IPS-18a (cell line): ENCODE measurements around the gene DYSF.
"Not testable (repeated sequence)": the region's sequence is repeated elsewhere in the genome, so short reads cannot be mapped to it uniquely, and the experiment has no call there.

ENCODE experiments used
- H3K27ac ChIP-seq: one replicate; pipeline ENCODE4 v1.5.1; 2013; ENCODE audit warnings: low read length
- H3K27me3 ChIP-seq: one replicate; pipeline ENCODE4 v1.6.1; 2013; ENCODE audit warnings: mild to moderate bottlenecking, low read length; ENCODE audit not compliant: control insufficient read depth, insufficient read depth
- H3K36me3 ChIP-seq: one replicate; pipeline ENCODE4 v1.6.1; 2013; ENCODE audit warnings: low read depth, low read length; ENCODE audit not compliant: control insufficient read depth
- H3K4me1 ChIP-seq: one replicate; pipeline ENCODE4 v1.6.1; 2013; ENCODE audit warnings: low read depth, low read length; ENCODE audit not compliant: control insufficient read depth
- H3K4me3 ChIP-seq: one replicate; pipeline ENCODE4 v1.5.1; 2013; ENCODE audit warnings: low read length
- H3K9ac ChIP-seq: one replicate; pipeline ENCODE4 v1.6.1; 2013; ENCODE audit warnings: mild to moderate bottlenecking, low read length, moderate library complexity
- H3K9me3 ChIP-seq: one replicate; pipeline ENCODE4 v1.6.1; 2013; ENCODE audit warnings: low read depth, low read length; ENCODE audit not compliant: control insufficient read depth

Gene DYSF

DNA sequence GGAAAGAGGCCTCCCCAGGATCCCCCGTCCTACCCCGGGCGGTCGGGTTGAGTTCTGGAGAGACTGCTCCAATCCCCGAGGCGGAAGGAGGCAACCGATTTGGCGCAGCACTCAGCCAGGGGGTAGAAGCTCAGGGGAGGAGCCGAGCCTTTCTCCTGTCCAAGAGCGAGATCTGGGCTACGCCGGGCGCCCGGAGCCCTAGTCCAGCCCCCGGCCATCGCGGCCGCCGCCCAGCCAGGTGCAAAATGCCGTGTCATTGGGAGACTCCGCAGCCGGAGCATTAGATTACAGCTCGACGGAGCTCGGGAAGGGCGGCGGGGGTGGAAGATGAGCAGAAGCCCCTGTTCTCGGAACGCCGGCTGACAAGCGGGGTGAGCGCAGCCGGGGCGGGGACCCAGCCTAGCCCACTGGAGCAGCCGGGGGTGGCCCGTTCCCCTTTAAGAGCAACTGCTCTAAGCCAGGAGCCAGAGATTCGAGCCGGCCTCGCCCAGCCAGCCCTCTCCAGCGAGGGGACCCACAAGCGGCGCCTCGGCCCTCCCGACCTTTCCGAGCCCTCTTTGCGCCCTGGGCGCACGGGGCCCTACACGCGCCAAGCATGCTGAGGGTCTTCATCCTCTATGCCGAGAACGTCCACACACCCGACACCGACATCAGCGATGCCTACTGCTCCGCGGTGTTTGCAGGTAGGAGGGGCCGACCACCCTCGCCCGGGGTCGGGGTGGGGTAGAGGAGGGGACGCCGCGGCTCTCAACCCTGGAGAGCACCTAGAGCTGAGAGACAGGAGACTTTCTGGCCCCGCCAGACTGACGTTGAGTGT lies at the start of gene DYSF:
DYSF (plus strand) TSS at position 158 of the 817 bp plus-strand sequence.
- peaks cover 42% of the 10 kb centered on the region for H3K27me3 ChIP-seq
- peak within 1 kb of the TSS; percentile 63 for H3K4me3 ChIP-seq
- no peak within 1 kb of the TSS for H3K27ac ChIP-seq
- H3K4me1 ChIP-seq = peaks cover 38% of the 10 kb centered on the region
- peak within 1 kb of the TSS; percentile 20 for H3K9ac ChIP-seq
- H3K36me3 ChIP-seq = no peaks in the 10 kb centered on the region
- H3K9me3 ChIP-seq = no peaks in the 10 kb centered on the region

- H3K36me3 ChIP-seq = peaks cover 51% of the 10 kb centered on the region
- H3K9ac ChIP-seq = no peak overlapping the region
- no peaks in the 10 kb centered on the region for H3K9me3 ChIP-seq
- no peaks in the 10 kb centered on the region for H3K27me3 ChIP-seq
- no peak overlapping the region for H3K27ac ChIP-seq
- H3K4me3 ChIP-seq = no peak overlapping the region
- no peaks in the 10 kb centered on the region for H3K4me1 ChIP-seq
Observed at GRCh38 chr2:71409611-71410010, 43.8 kb upstream of the DYSF start.

- Histone ChIP-seq H3K36me3 (peaks cover 40% of the 10 kb centered on the region), H3K4me1 (no peaks in the 10 kb centered on the region), H3K4me3 (no peak overlapping the region), H3K27ac (no peak overlapping the region), H3K9me3 (no peaks in the 10 kb centered on the region), H3K9ac (no peak overlapping the region), H3K27me3 (no peaks in the 10 kb centered on the region)
Observed at GRCh38 chr2:71410696-71411095, 42.7 kb upstream of the DYSF start.

DNA sequence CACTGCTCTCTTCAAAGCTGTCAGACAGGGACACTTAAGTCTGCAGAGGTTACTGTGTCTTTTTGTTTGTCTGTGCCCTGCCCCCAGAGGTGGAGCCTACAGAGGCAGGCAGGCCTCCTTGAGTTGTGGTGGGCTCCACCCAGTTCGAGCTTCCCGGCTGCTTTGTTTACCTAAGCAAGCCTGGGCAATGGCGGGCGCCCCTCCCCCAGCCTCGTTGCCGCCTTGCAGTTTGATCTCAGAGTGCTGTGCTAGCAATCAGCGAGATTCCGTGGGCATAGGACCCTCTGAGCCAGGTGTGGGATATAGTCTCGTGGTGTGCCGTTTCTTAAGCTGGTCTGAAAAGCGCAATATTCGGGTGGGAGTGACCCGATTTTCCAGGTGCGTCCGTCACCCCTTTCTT lies 36.5 kb upstream of the DYSF start:
- H3K9me3 ChIP-seq, H3K27me3 ChIP-seq, H3K9ac ChIP-seq, H3K4me1 ChIP-seq, H3K27ac ChIP-seq, H3K4me3 ChIP-seq: not testable (repeated sequence)
- peaks cover 12% of the 10 kb centered on the region for H3K36me3 ChIP-seq

DNA sequence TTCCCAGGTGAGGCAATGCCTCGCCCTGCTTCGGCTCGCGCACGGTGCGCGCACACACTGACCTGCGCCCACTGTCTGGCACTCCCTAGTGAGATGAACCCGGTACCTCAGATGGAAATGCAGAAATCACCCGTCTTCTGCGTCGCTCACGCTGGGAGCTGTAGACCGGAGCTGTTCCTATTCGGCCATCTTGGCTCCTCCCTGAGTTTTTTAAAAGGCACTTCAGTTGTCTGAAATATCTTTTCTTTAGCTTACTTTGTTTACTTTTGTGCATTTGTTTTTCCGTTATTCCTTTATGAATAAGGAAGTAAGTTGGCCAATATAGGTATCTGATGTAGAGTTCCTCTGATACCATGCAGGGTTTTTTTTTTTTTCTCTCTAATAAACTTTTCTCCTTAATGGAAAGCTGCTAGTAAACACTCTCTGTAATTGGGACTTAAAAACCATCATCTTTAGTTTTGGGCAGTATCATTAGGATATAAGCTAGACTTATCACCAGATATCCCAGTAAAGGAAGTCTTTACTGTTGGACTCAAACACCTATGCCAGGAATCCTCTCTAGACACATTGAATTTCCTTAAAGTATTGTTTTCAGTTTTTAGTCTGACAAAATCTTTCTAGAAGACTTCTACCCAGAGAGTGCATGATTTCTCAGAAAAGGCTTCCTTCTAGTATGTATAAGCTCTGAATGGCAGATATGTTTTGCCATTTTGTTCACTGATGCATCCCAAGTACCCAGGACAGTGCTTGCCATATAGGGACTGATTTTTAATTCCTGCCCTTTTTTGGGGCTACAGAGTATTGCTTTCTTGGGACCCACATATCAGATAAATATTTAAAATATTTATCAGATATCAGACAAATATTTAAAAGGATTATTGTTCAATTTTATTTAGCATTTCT lies 35.8 kb upstream of the DYSF start:
- Histone ChIP-seq H3K4me3 (peak overlapping the region; percentile 49), H3K4me1 (peaks cover 9% of the 10 kb centered on the region), H3K27ac (peak overlapping the region; percentile 42), H3K9ac (peak overlapping the region; percentile 63), H3K36me3 (peaks cover 16% of the 10 kb centered on the region), H3K27me3 (no peaks in the 10 kb centered on the region), H3K9me3 (no peaks in the 10 kb centered on the region)

- peaks cover 32% of the 10 kb centered on the region for H3K36me3 ChIP-seq
- peaks cover 9% of the 10 kb centered on the region for H3K4me1 ChIP-seq
- H3K9ac ChIP-seq = no peak overlapping the region
- no peaks in the 10 kb centered on the region for H3K9me3 ChIP-seq
- H3K27me3 ChIP-seq = no peaks in the 10 kb centered on the region
- H3K27ac ChIP-seq = no peak overlapping the region
- no peak overlapping the region for H3K4me3 ChIP-seq
Observed at GRCh38 chr2:71419145-71419544, 34.2 kb upstream of the DYSF start.

GRCh38 chr2:71419976-71420375 lies 33.4 kb upstream of the DYSF start:
- Histone ChIP-seq H3K27me3 (no peaks in the 10 kb centered on the region), H3K9me3 (no peaks in the 10 kb centered on the region), H3K9ac (no peak overlapping the region), H3K36me3 (peaks cover 37% of the 10 kb centered on the region), H3K27ac (no peak overlapping the region), H3K4me3 (no peak overlapping the region), H3K4me1 (peaks cover 9% of the 10 kb centered on the region)

DNA sequence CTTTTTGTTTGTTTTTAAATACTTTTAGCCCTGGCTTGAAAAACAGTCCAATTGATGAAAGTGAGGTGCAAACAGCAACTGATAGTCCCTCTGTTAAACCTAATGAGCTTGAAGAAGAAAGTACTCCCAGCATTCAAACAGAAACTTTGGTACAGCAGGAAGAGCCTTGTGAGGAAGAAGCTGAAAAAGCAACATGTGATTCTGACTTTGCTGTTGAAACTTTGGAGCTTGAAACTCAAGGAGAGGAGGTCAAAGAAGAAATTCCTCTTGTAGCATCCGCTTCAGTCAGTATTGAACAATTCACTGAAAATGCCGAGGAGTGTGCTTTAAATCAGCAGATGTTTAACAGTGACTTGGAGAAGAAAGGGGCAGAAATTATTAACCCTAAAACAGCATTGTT lies 30.6 kb upstream of the DYSF start:
- no peak overlapping the region for H3K27ac ChIP-seq
- no peaks in the 10 kb centered on the region for H3K27me3 ChIP-seq
- peaks cover 5% of the 10 kb centered on the region for H3K4me1 ChIP-seq
- peaks cover 56% of the 10 kb centered on the region for H3K36me3 ChIP-seq
- no peak overlapping the region for H3K4me3 ChIP-seq
- no peak overlapping the region for H3K9ac ChIP-seq
- no peaks in the 10 kb centered on the region for H3K9me3 ChIP-seq

DNA sequence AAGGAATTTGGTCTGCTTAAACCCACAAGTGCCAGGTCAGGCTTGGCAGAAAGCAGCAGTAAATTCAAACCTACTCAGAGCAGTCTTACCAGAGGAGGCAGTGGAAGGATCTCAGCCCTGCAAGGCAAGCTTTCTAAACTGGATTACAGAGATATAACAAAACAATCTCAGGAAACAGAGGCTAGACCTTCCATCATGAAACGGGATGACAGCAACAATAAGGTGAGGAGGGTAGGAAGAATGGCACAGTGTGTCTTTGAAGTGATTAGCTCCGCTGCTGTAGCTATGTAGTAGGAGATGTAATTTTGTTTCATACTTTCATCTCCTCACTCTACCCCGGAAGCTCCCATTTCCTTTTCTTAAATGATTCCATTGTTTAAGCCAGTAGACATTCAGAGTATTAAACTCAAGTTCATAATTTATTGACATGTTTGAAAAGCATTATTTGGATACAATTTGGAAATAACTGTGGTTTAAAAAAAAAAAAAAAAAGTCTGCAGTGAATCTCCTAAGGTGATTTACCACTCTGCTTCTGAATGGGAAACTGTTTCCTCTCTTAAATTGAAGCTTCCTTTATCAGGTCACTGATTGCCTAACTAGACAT lies 29.4 kb upstream of the DYSF start:
- no peak overlapping the region for H3K27ac ChIP-seq
- H3K9me3 ChIP-seq = no peaks in the 10 kb centered on the region
- no peaks in the 10 kb centered on the region for H3K4me1 ChIP-seq
- peaks cover 61% of the 10 kb centered on the region for H3K36me3 ChIP-seq
- no peak overlapping the region for H3K9ac ChIP-seq
- no peak overlapping the region for H3K4me3 ChIP-seq
- no peaks in the 10 kb centered on the region for H3K27me3 ChIP-seq

- H3K9me3 ChIP-seq = no peaks in the 10 kb centered on the region
- H3K4me1 ChIP-seq = no peaks in the 10 kb centered on the region
- no peaks in the 10 kb centered on the region for H3K27me3 ChIP-seq
- no peak overlapping the region for H3K27ac ChIP-seq
- peaks cover 74% of the 10 kb centered on the region for H3K36me3 ChIP-seq
- no peak overlapping the region for H3K4me3 ChIP-seq
- no peak overlapping the region for H3K9ac ChIP-seq
Observed at GRCh38 chr2:71426721-71427120, 26.6 kb upstream of the DYSF start.
